Stimulated activated CD4-positive, alpha-beta T cell treated with anti-CD3 and anti-CD28 coated beads, Interleukin-12 subunit alpha, Interleukin-12 subunit beta, amount 100 ng/mL, for 24 hours (primary cell): ENCODE results near the gene ASB6.
"Not testable (repeated sequence)": the region's sequence is repeated elsewhere in the genome, so short reads cannot be mapped to it uniquely, and the experiment has no call there.

ENCODE experiments used
- DNase-seq, 2 experiments: peaks; one replicate each; pipeline ENCODE4 v3.0.0-alpha.2; 2020; ENCODE audit warnings: low read depth in 2 of 2

Gene ASB6

GRCh38 chr9:129608561-129609481 is 33.1 kb downstream of the ASB6 start:
- no peak for DNase-seq

- DNase-seq = no peak
These were observed 34.9 kb downstream of the ASB6 start for GRCh38 chr9:129607027-129607387.

- DNase-seq = no peak
These were observed 35.6 kb downstream of the ASB6 start for GRCh38 chr9:129606161-129607026.

- DNase-seq = no peak
These were observed 37.2 kb downstream of the ASB6 start for GRCh38 chr9:129604766-129605163.

GRCh38 chr9:129604056-129604765 is 37.7 kb downstream of the ASB6 start:
- DNase-seq = no peak

GRCh38 chr9:129602598-129603415 is 39.1 kb downstream of the ASB6 start:
- DNase-seq = no peak

GRCh38 chr9:129601082-129601674 is 40.8 kb downstream of the ASB6 start:
- DNase-seq = no peak

GRCh38 chr9:129598089-129598596 is 43.8 kb downstream of the ASB6 start:
- no peak for DNase-seq

- no peak for DNase-seq
These were observed 44.4 kb downstream of the ASB6 start for GRCh38 chr9:129597355-129598088.

GRCh38 chr9:129596541-129597331 is 45.2 kb downstream of the ASB6 start:
- DNase-seq = no peak

- DNase-seq = no peak
These were observed 45.9 kb downstream of the ASB6 start for GRCh38 chr9:129595903-129596540.

GRCh38 chr9:129595311-129595741 is 46.6 kb downstream of the ASB6 start:
- DNase-seq = no peak

GRCh38 chr9:129594632-129595031 is 47.3 kb downstream of the ASB6 start:
- DNase-seq = no peak

- DNase-seq = not testable (repeated sequence)
These were observed 49.2 kb downstream of the ASB6 start for GRCh38 chr9:129592790-129593189.

- no peak for DNase-seq
These were observed 50.0 kb downstream of the ASB6 start for GRCh38 chr9:129591916-129592315.

- no peak for DNase-seq
These were observed 51.5 kb downstream of the ASB6 start for GRCh38 chr9:129590466-129590865.

- DNase-seq = no peak
These were observed 54.3 kb downstream of the ASB6 start for GRCh38 chr9:129587487-129588262.

- DNase-seq = no peak
These were observed 55.3 kb downstream of the ASB6 start for GRCh38 chr9:129586685-129587084.
